Astrocyte (in vitro differentiated cells and primary cell): ENCODE data around the gene GNAI3.

Source experiments
- CTCF ChIP-seq: IDR thresholded peaks from 2 replicates; pipeline ENCODE4 v1.5.1; 2011; ENCODE audit warnings: low read depth, mild to moderate bottlenecking, inconsistent platforms, low read length, moderate library complexity; ENCODE audit not compliant: insufficient read depth
- EZH2 ChIP-seq: IDR thresholded peaks from 2 replicates; pipeline ENCODE4 v1.6.1; 2012; ENCODE audit warnings: mild to moderate bottlenecking, low read length, inconsistent platforms; ENCODE audit not compliant: insufficient read depth

GRCh38 chr1:109595531-109595930 lies 47.1 kb downstream of the GNAI3 start:
- TF ChIP-seq CTCF (no peak), EZH2 (no peak)
